IPS DF 19.7 (cell line): Measurements from ENCODE around the gene MRTO4.

Source experiments
- DNase-seq: peaks from one replicate; pipeline ENCODE4 v3.0.0-alpha.2; 2013; ENCODE audit warnings: low read depth, low spot score

MRTO4 gene

DNA sequence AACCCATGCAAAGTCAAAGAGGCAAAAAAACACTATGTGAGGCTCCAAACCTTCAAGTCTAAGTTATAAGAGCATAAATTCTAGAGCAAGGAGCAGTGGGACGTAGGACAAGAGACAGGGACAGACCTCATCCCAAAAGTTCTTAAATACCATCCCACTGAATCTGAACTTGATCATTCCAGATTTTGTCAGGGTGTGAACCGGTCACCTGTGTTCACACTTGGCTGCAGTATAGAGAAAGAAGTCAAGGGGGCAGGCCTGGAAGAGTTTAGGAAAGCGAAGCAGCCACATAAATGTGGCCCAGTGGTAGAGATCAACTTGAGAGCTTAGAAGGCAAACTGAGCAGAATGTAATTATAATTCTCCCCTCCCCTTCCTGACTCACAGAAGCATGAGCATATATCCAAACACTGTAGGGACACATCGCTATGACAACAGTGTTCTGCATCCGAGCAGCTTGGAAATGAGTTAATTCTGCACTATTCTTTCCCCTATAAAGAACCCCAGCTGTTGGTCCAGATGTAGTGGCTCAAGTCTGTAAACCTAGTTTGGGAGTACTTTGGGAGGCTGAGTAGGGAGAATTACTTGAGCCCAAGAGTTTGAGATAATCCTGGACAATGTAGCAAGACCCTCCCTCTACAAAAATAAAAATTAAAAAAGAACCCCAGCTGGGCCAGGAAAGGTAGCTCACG is 57.7 kb downstream of the MRTO4 start:
- no peak for DNase-seq
